Measurements from ENCODE around the gene BID.

Gene BID

DNA sequence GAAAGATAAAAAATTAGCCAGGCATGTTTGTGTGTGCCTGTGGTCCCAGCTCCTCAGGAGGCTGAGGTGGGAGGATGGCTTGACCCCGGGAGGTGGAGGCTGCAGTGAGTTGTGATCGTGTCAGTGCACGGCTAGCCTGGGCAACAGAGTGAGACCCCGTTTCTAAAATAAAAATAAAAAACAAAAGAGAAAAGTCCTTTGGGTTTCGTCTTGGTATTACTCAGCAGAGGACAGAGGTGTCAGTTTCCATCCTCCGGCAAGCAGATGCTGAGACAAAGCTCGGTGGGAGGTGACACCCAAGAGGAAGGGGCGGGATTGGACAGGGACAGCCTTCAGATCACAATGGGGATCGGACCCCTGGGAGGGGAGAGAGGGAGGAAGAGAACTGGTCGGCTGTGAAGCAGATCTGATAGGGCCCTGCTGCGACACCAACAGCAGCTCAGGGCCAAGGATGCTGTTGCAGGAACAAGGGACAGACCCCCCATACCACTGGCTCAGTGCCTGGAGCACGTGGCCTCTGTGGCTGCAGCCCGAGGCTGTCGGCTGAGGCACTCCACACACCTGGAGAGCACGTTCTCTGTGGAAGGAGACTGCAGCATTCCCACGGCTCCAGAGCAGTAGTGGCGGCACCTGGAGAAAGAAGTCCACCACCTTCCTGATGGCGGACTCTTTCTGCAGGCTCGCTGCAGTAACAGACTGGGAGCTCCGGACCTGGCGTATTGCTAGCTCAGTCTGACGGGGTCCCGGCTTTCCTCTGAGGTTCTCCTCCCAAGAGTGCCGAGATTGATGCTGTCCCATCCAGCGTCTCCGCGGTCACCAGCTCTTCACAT is 5.2 kb upstream of the BID start:
- ChIA-PET CTCF (interaction anchor here (1.2 to 4.6 kb wide), 4 partner anchors 38 to 297 kb away, joined by 3 to 37 read pairs (median 5); no protein-coding TSS in a partner anchor), POLR2A (no interaction called here)
- TF ChIP-seq, protein P1, sequence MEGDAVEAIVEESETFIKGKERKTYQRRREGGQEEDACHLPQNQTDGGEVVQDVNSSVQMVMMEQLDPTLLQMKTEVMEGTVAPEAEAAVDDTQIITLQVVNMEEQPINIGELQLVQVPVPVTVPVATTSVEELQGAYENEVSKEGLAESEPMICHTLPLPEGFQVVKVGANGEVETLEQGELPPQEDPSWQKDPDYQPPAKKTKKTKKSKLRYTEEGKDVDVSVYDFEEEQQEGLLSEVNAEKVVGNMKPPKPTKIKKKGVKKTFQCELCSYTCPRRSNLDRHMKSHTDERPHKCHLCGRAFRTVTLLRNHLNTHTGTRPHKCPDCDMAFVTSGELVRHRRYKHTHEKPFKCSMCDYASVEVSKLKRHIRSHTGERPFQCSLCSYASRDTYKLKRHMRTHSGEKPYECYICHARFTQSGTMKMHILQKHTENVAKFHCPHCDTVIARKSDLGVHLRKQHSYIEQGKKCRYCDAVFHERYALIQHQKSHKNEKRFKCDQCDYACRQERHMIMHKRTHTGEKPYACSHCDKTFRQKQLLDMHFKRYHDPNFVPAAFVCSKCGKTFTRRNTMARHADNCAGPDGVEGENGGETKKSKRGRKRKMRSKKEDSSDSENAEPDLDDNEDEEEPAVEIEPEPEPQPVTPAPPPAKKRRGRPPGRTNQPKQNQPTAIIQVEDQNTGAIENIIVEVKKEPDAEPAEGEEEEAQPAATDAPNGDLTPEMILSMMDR (IDR thresholded peaks at IDR 0.05; ENCODE audit: insufficient read depth, low read length, missing control alignments), result no peak
- H3K4me3 ChIP-seq (ENCODE audit: low read depth, low read length), result no peak overlapping the region
- no peak for DNase-seq (ENCODE audit: low read depth, low spot score)

DNA sequence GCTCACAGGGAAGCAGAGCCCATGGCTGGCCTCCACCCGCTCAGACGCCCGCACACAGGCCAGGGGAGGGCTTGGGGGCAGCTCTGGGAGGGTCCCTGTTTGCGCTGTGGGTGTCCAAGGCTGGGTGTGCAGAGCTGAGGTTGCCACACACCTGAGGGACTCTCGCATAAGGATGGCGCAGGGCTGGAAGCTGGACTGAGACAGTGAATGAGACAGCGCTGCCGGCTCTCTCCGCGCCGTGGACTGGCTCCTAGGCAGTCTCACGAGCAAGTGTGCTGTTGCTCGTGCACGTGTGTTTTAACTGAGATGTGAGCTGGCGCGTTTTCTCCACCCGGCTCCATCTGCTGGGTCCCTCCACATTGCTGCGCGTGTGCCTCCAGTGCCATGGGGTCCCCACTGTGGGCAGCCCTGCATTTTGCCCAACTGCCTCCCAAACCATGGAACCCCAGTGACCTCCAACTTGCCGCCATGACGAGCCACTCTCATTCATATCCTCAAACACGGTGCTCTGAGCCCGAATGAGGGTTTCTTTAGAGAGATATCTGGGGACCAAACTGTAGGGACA is 4.2 kb upstream of the BID start:
- CTCF ChIA-PET, result interaction anchor here (1.6 to 4.6 kb wide), 2 partner anchors 37 to 298 kb away, joined by 3 to 37 read pairs; no protein-coding TSS in a partner anchor
- TF ChIP-seq, protein P1 (IDR thresholded peaks at IDR 0.05; ENCODE audit: insufficient read depth, low read length, missing control alignments), result no peak
- POLR2A ChIA-PET, result no interaction called here
- H3K4me3 ChIP-seq (ENCODE audit: low read depth, low read length), result no peak overlapping the region
- no peak for DNase-seq (ENCODE audit: low read depth, low spot score)

DNA sequence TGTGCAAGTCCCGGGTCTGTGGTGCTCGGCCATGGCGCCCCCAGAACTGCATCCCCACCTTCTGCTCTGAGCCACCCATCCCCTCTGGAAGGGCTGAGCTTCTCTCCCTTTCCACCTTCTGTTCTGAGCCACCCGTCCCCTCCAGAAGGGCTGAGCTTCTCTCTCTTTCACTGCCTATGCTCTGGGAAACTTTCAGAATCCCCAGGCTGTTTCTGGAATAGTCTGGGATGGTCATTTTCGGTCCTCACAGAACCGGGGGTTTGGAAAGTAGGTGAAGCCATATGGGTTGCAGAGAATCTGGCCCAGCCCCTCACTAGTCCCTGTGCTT is 3.4 kb upstream of the BID start:
- ChIA-PET POLR2A (no interaction called here), CTCF (interaction anchor here (1.6 kb wide), 1 partner anchor 299 kb away, joined by 3 read pairs; no protein-coding TSS in a partner anchor)
- no peak overlapping the region for H3K4me3 ChIP-seq (ENCODE audit: low read depth, low read length)
- DNase-seq (ENCODE audit: low read depth, low spot score), result no peak
- TF ChIP-seq, protein P1 (IDR thresholded peaks at IDR 0.05; ENCODE audit: insufficient read depth, low read length, missing control alignments), result no peak

DNA sequence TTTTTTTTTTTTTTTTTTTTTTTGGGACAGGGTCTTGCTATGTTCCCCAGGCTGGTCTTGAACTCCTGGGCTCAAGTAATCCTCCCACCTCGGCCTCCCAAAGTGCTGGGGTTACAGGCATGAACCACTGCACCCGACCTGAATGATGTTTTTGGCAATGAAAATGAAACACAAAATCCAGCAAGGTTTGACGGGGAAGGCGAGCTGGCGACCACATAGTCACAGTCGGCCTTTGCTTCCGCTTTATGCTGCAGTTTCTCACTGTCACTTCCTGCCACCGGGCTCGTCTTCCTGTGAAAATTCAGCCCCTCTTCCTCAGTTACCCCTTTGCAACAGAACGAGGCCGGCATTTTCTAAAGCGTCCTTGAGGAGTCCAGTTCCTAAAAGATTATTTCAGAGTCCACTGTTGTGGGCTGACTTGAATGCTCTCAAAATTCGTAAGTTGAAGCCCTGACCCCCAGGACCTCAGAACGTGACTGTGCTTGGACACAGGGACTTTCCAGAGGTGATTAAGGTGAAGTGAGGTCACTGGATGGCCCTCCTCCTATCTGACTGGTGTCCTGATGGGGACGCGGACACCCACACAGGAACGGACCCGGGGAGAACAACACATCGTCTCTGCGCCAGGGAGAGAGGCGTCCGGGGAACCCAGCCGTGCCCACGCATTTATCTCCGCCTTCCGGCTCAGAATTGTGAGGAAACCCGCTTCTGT is 2.9 kb upstream of the BID start:
- CTCF ChIA-PET, result no interaction called here

DNA sequence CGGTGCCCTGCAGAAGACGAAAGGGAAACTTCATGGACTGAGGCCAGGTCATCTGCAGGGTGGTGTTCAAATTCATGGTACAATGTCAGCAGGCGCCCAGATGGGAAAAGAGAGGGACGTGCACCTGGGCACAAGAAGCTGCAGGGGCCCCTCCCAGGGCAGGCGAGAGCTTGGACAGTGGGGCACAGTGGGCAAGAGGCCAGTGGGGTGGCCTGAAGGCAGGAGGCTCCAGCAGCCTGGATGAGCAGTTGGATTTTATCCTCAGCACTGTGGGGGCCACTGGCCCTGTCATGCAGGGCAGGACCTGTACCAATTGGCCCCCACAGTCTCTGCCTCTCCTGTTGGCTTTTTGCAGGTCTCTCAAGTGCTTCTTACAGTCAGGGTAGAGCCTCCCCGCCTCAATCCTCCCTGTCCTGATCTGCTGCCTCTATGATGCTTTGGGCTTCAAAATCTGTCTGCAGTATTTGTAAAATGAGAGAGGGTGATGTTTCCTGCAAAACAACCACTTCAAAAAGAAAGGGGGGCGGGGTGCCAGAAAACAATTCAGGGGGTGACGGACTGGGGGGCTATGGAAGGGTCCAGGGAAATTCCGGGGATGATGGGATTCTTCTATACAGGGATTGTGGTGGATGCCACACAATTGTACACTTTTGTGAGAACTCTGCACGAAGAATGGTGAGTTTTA is 1.7 kb upstream of the BID start:
- no peak overlapping the region for H3K4me3 ChIP-seq (ENCODE audit: low read depth, low read length)
- CTCF ChIA-PET, result interaction anchor here (1.4 to 1.5 kb wide), 2 partner anchors 10 to 38 kb away, joined by 3 to 5 read pairs; no protein-coding TSS in a partner anchor
- TF ChIP-seq, protein P1 (IDR thresholded peaks at IDR 0.05; ENCODE audit: insufficient read depth, low read length, missing control alignments), result no peak
- POLR2A ChIA-PET, result no interaction called here
- DNase-seq (ENCODE audit: low read depth, low spot score), result no peak

More for the DNA sequence above, 2.9 kb upstream of the BID start:
- POLR2A ChIA-PET, result no interaction called here
- TF ChIP-seq, protein P1 (IDR thresholded peaks at IDR 0.05; ENCODE audit: insufficient read depth, low read length, missing control alignments), result no peak
- DNase-seq (ENCODE audit: low read depth, low spot score), result no peak
- H3K4me3 ChIP-seq (ENCODE audit: low read depth, low read length), result no peak overlapping the region
